ENCODE data around the gene OR52I1.

DNA sequence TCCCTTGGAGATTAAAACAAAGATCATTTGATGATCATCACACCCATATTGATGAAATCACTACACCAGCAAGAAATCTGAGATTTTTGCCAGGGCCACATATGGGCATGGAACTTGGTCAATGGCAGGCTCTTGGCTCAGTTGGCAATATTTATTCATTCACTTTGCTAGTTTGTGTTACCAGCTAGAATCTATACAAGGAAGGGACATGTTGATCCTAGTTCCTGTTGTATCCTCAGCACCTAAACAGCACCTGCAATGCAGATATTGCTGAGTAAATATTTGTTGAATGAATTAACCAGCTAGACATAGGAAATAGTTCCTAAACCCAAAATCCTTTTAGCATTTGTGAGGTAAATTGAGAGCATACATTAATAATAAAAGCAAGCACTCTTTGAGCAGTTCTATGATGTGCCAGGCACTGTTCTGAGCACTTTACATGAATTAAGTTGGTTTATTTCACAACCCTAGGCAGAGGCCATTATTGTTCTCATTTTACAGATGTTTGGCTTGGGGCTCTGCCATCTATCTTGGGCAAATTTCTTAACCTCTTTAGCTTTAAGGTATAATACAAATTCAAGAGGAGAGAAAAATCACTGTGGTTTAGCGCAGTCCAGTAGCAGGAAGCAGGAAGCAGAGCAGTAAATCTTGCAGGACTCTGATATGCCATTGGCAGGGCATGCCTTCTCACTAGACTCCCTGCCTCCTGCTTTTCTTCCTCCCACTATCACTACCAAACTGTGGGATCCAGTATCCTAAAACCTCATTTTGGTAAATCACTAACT is 12.6 kb downstream of the OR52I1 start:
- TF ChIP-seq, protein P1, sequence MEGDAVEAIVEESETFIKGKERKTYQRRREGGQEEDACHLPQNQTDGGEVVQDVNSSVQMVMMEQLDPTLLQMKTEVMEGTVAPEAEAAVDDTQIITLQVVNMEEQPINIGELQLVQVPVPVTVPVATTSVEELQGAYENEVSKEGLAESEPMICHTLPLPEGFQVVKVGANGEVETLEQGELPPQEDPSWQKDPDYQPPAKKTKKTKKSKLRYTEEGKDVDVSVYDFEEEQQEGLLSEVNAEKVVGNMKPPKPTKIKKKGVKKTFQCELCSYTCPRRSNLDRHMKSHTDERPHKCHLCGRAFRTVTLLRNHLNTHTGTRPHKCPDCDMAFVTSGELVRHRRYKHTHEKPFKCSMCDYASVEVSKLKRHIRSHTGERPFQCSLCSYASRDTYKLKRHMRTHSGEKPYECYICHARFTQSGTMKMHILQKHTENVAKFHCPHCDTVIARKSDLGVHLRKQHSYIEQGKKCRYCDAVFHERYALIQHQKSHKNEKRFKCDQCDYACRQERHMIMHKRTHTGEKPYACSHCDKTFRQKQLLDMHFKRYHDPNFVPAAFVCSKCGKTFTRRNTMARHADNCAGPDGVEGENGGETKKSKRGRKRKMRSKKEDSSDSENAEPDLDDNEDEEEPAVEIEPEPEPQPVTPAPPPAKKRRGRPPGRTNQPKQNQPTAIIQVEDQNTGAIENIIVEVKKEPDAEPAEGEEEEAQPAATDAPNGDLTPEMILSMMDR (IDR thresholded peaks at IDR 0.05; ENCODE audit: poor library complexity, severe bottlenecking), result no peak
- TF ChIP-seq EP300 (conservative IDR thresholded peaks at IDR 0.05; ENCODE audit: poor library complexity, severe bottlenecking) (no peak), SMC3 (conservative IDR thresholded peaks at IDR 0.05; ENCODE audit: poor library complexity) (no peak), TAF1 (IDR thresholded peaks at IDR 0.05; ENCODE audit: low read depth) (no peak)

Data from neural cell (in vitro differentiated cells).